Endothelial cell of umbilical vein (primary cell): ENCODE data around the gene PDIA4. TPM values are rescaled to one million over a fixed set of nuclear protein-coding genes. Genes with fewer than 3 reads are reported as not detected.

Source experiments
- BruUV-seq: library from RNA; stranded (reverse); fragments of 400-500 nt; replicated peaks from 2 replicates; lab custom pipeline; 2021; lab: Mats Ljungman, UMichigan
- CTCF ChIA-PET: fragments of 300-600, 350-600 bp; sonication (Branson Sonifier 250); formaldehyde crosslinking; loops from one replicate; lab custom pipeline; 2021; ENCODE audit warnings: antibody characterized with exemption, inconsistent platforms; lab: Charles Lee
- POLR2A ChIA-PET: fragments of 300-600, 350-600 bp; sonication (Branson Sonifier 250); formaldehyde crosslinking; loops from one replicate; lab custom pipeline; 2021; ENCODE audit warnings: antibody characterized with exemption, inconsistent platforms; lab: Charles Lee
- DNase-seq: peaks from one replicate; pipeline ENCODE4 v3.0.0-alpha.2; 2011; ENCODE audit warnings: low read depth, low spot score
- FAIRE-seq: peaks from 2 replicates; lab custom pipeline; 2011; peaks lifted over from hg19 to GRCh38; lab: Jason Lieb, UNC
- H2AFZ ChIP-seq: 2 replicates; pipeline ENCODE4 v1.6.0; 2012; ENCODE audit warnings: low read depth, low read length, control low read depth, inconsistent platforms
- H3K27ac ChIP-seq: 2 replicates; pipeline ENCODE4 v1.5.1; 2011; ENCODE audit warnings: low read depth, mild to moderate bottlenecking, control low read depth, low read length, moderate library complexity; ENCODE audit not compliant: insufficient read depth
- H3K27me3 ChIP-seq, 2 experiments: 2 replicates each; pipeline versions ENCODE4 v1.6.0 to v1.6.1; 2011; ENCODE audit warnings: low read length in 2 of 2, mixed read lengths in 1 of 2; ENCODE audit not compliant: control insufficient read depth in 2 of 2, insufficient read depth in 2 of 2
- H3K36me3 ChIP-seq, 2 experiments: 2 replicates in 1 of 2; 3 replicates in 1 of 2; pipeline ENCODE4 v1.5.1; 2011; ENCODE audit warnings: low read length in 2 of 2, mild to moderate bottlenecking in 1 of 2, moderate library complexity in 1 of 2; ENCODE audit not compliant: control insufficient read depth in 2 of 2, insufficient read depth in 2 of 2; ENCODE audit errors: extremely low read depth in 1 of 2
- H3K4me1 ChIP-seq: 3 replicates; pipeline ENCODE4 v1.5.1; 2011; ENCODE audit warnings: mild to moderate bottlenecking, low read length; ENCODE audit not compliant: control insufficient read depth, insufficient read depth; ENCODE audit errors: extremely low read depth
- H3K4me2 ChIP-seq: 2 replicates; pipeline ENCODE4 v1.6.1; 2011; ENCODE audit warnings: low read length, control low read depth, mixed read lengths; ENCODE audit not compliant: insufficient read depth
- H3K4me3 ChIP-seq, 3 experiments: fragments of 200-600 bp in 1 of 3; sonication (generic), shearing (Covaris generic) in 1 of 3; replicated peaks in 1 of 3; 2 replicates each; pipeline ENCODE4 v1.5.1; 2011 to 2016; ENCODE audit warnings: control low read depth in 3 of 3, low read length in 3 of 3, mild to moderate bottlenecking in 2 of 3, inconsistent platforms in 1 of 3, low read depth in 1 of 3, moderate library complexity in 1 of 3; ENCODE audit not compliant: insufficient read depth in 1 of 3
- H3K79me2 ChIP-seq: 2 replicates; pipeline ENCODE4 v1.6.0; 2012; ENCODE audit warnings: low read length, inconsistent platforms; ENCODE audit not compliant: control insufficient read depth, insufficient read depth
- H3K9ac ChIP-seq: replicated peaks from 2 replicates; pipeline ENCODE3; 2011; ENCODE audit warnings: low read length, control low read depth; ENCODE audit not compliant: insufficient read depth; ENCODE audit errors: extremely low read depth
- H3K9me1 ChIP-seq: replicated peaks from 3 replicates; pipeline ENCODE4 v1.6.0; 2011; ENCODE audit warnings: mild to moderate bottlenecking, low read length; ENCODE audit not compliant: control insufficient read depth, insufficient read depth; ENCODE audit errors: extremely low read depth
- H3K9me3 ChIP-seq: replicated peaks from 2 replicates; pipeline ENCODE4 v1.5.1; 2012; ENCODE audit warnings: low read length, inconsistent platforms; ENCODE audit not compliant: control insufficient read depth, insufficient read depth
- H4K20me1 ChIP-seq: replicated peaks from 2 replicates; pipeline ENCODE3; 2011; ENCODE audit warnings: mild to moderate bottlenecking, low read length; ENCODE audit not compliant: control insufficient read depth, insufficient read depth; ENCODE audit errors: extremely low read depth
- EZH2 ChIP-seq: IDR thresholded peaks from 2 replicates; pipeline ENCODE4 v1.6.1; 2012; ENCODE audit warnings: borderline replicate concordance, low read depth, mild to moderate bottlenecking, moderate library complexity, low read length, inconsistent platforms; ENCODE audit not compliant: severe bottlenecking
- FOS ChIP-seq: IDR thresholded peaks from 2 replicates; pipeline ENCODE4 v1.6.1; 2011; ENCODE audit warnings: mild to moderate bottlenecking, low read length, moderate library complexity, borderline replicate concordance; ENCODE audit not compliant: insufficient read depth
- GATA2 ChIP-seq: IDR thresholded peaks from 2 replicates; pipeline ENCODE4 v1.7.0; 2011; ENCODE audit warnings: low read depth, mild to moderate bottlenecking, moderate library complexity, mixed read lengths, low read length; ENCODE audit not compliant: insufficient read length, insufficient read depth
- JUN ChIP-seq: IDR thresholded peaks from 2 replicates; pipeline ENCODE4 v1.6.1; 2011; ENCODE audit warnings: borderline replicate concordance, low read depth; ENCODE audit not compliant: insufficient read length, insufficient read depth
- MYC ChIP-seq: IDR thresholded peaks from one replicate; pipeline ENCODE4 v1.6.1; 2011; ENCODE audit warnings: mild to moderate bottlenecking, low read depth, low read length
- POLR2A ChIP-seq: IDR thresholded peaks from 2 replicates; pipeline ENCODE4 v1.6.1; 2012; ENCODE audit warnings: low read depth, mild to moderate bottlenecking, control low read depth, low read length
- POLR2AphosphoS5 ChIP-seq: IDR thresholded peaks from 2 replicates; pipeline ENCODE4 v1.6.1; 2012; ENCODE audit warnings: low read depth, mild to moderate bottlenecking, control low read depth, low read length, moderate library complexity; ENCODE audit not compliant: insufficient read depth
- dilution Hi-C: fragments of 300-500 bp; cut with MboI; formaldehyde crosslinking; loops from one replicate; pipeline ENCODE4 v1.15.0; 2019; ENCODE audit warnings: low sequenced_read_pairs; ENCODE audit not compliant: extremely low pct_ligation_motif_present
- intact Hi-C: fragments of 100-400 bp; cut with micrococcal nuclease; formaldehyde crosslinking; loops from one replicate; pipeline ENCODE4 v1.10.0; 2022
- polyA plus RNA-seq, 4 experiments: library from polyadenylated mRNA; depleted of rRNA in 3 of 4; stranded (reverse) in 3 of 4; unstranded in 1 of 4; fragments of >200 nt; gene quantifications; 2 replicates each; pipeline versions ENCODE4 v1.2.1 to v1.2.3, GENCODE V29; 2011 to 2012; ENCODE audit warnings: missing spikeins in 1 of 4
- total RNA-seq: library from RNA; stranded (reverse); gene quantifications from 2 replicates; pipeline ENCODE4 v1.2.3, GENCODE V29; 2021
- TF ChIP-seq, protein P1 (sequence below): IDR thresholded peaks from 2 replicates; pipeline ENCODE4 v1.6.1; 2011; ENCODE audit not compliant: insufficient read depth, insufficient read length
- TF ChIP-seq, protein P2 (sequence below), 2 donors: IDR thresholded peaks; 1 replicate in 1 of 2; 2 replicates in 1 of 2; pipeline ENCODE4 v1.5.1; 2011; ENCODE audit warnings: low read length in 2 of 2, mild to moderate bottlenecking in 2 of 2, moderate library complexity in 2 of 2, control low read depth in 1 of 2, inconsistent platforms in 1 of 2, low read depth in 1 of 2; ENCODE audit not compliant: insufficient read depth in 1 of 2; ENCODE audit errors: extremely low read depth in 1 of 2

The PDIA4 gene
- total and polyA plus RNA-seq, 2 donors (not counting 3 experiments of a cell fraction or from before 2014, with no cell fraction given), result 217 to 308 TPM

DNA sequence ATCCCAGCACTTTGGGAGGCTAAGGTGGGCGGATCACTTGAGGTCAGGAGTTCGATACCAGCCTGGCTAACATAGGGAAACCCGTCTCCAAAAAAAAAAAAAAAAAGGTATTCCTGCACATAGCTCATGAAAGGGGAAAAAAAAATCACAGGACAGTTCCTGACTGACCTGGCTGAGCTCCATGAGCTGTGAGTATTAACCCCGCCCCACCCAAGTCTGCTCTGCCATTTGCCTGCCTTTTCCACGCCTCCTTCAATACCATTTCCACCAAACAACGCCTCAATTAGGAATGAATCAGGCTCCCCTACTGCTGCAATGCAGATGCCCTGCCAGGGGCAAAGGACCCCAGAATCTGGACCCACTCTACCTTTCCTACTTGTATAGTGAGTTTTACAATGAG lies 55.0 kb downstream of the PDIA4 start:
- Histone ChIP-seq H3K4me1 (no peaks in the 10 kb centered on the region), H3K27me3 (peaks cover 0 to 2% of the 10 kb centered on the region in 2 experiments), H4K20me1 (no peaks in the 10 kb centered on the region), H3K4me2 (no peak overlapping the region), H3K4me3 (no peak overlapping the region), H3K36me3 (no peaks in the 10 kb centered on the region), H3K9me3 (no peaks in the 10 kb centered on the region), H3K27ac (no peak overlapping the region), H3K9ac (no peak overlapping the region), H2AFZ (no peak overlapping the region), H3K9me1 (no peaks in the 10 kb centered on the region), H3K79me2 (no peaks in the 10 kb centered on the region)
- DNase-seq (no peak), FAIRE-seq (no peak)
- TF ChIP-seq EZH2 (no peak), POLR2A (no peak), MYC (no peak), GATA2 (no peak)
- TF ChIP-seq, protein P1, sequence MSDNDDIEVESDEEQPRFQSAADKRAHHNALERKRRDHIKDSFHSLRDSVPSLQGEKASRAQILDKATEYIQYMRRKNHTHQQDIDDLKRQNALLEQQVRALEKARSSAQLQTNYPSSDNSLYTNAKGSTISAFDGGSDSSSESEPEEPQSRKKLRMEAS, result no peak
- TF ChIP-seq, protein P2, sequence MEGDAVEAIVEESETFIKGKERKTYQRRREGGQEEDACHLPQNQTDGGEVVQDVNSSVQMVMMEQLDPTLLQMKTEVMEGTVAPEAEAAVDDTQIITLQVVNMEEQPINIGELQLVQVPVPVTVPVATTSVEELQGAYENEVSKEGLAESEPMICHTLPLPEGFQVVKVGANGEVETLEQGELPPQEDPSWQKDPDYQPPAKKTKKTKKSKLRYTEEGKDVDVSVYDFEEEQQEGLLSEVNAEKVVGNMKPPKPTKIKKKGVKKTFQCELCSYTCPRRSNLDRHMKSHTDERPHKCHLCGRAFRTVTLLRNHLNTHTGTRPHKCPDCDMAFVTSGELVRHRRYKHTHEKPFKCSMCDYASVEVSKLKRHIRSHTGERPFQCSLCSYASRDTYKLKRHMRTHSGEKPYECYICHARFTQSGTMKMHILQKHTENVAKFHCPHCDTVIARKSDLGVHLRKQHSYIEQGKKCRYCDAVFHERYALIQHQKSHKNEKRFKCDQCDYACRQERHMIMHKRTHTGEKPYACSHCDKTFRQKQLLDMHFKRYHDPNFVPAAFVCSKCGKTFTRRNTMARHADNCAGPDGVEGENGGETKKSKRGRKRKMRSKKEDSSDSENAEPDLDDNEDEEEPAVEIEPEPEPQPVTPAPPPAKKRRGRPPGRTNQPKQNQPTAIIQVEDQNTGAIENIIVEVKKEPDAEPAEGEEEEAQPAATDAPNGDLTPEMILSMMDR (IDR thresholded peaks at IDR 0.05; ENCODE audit: extremely low read depth in 1 of 2, insufficient read depth in 1 of 2, low read depth in 1 of 2, low read length in 2 of 2), result no peak
- intact Hi-C loops (no loop called here), dilution Hi-C loops (no loop called here)
- ChIA-PET POLR2A (no interaction called here), CTCF (interaction anchor here (3.7 kb wide), 1 partner anchor 9 kb away, joined by 15 read pairs; no protein-coding TSS in a partner anchor)
- BruUV-seq, result no TSS peak

DNA sequence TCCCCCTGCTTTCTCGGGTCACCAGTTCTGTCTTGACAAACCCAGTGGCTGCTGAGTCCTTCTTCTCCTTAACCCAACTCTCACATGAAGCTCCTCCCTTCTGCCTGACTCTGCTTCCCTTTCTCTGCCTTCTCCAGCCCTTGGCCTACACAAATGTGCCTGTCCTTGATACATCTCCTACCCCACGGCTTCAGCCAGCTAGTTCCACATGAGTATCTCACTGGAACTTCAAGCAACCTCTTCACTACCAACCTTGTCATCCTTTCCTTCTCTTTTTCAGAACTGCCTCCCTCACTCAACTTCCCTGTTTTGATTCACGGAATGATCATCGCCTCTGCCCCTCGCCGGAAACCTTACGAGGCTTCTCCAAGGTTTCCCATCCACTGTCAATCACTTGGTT lies 55.9 kb downstream of the PDIA4 start:
- dilution Hi-C loops, result no loop called here
- no peak overlapping the region for H3K4me2 ChIP-seq
- no peak overlapping the region for H2AFZ ChIP-seq
- ChIA-PET POLR2A (no interaction called here), CTCF (no interaction called here)
- no peaks in the 10 kb centered on the region for H4K20me1 ChIP-seq
- H3K36me3 ChIP-seq, result no peaks in the 10 kb centered on the region
- H3K9me1 ChIP-seq, result no peaks in the 10 kb centered on the region
- H3K27ac ChIP-seq, result no peak overlapping the region
- no peaks in the 10 kb centered on the region for H3K27me3 ChIP-seq
- no peak for DNase-seq
- H3K4me1 ChIP-seq, result no peaks in the 10 kb centered on the region
- H3K79me2 ChIP-seq, result no peaks in the 10 kb centered on the region
- H3K9ac ChIP-seq, result no peak overlapping the region
- intact Hi-C loops, result no loop called here
- TF ChIP-seq FOS (no peak), POLR2AphosphoS5 (no peak), JUN (no peak), GATA2 (no peak), POLR2A (no peak), EZH2 (no peak), MYC (no peak)
- TF ChIP-seq, protein P1, result no peak
- TF ChIP-seq, protein P2 (IDR thresholded peaks at IDR 0.05; ENCODE audit: extremely low read depth in 1 of 2, insufficient read depth in 1 of 2, low read depth in 1 of 2, low read length in 2 of 2), result no peak
- no TSS peak for BruUV-seq
- H3K4me3 ChIP-seq, result no peak overlapping the region
- no peaks in the 10 kb centered on the region for H3K9me3 ChIP-seq
- FAIRE-seq, result no peak
